HepG2 (cell line): Measurements from ENCODE around the gene CBX2. TPM values are rescaled to one million over a fixed set of nuclear protein-coding genes. Genes with fewer than 3 reads are reported as not detected.
A peak's percentile ranks its signal among the peaks of the same experiment; 100 is the strongest.

Experiments
- ARID4A ChIP-seq: sonication (generic); formaldehyde crosslinking; IDR thresholded peaks from 2 replicates; pipeline ENCODE4 v1.5.0; 2020; ENCODE audit warnings: mild to moderate bottlenecking, missing genetic modification reagents, borderline replicate concordance
- BCL6 ChIP-seq: IDR thresholded peaks from 2 replicates; pipeline ENCODE4 v1.6.1; 2016; ENCODE audit warnings: missing genetic modification reagents, missing compliant biosample characterization
- BORCS8-MEF2B ChIP-seq: sonication (generic); formaldehyde crosslinking; IDR thresholded peaks from 2 replicates; pipeline ENCODE4 v1.8.0; 2022; ENCODE audit warnings: mild to moderate bottlenecking, missing genetic modification reagents
- ELF3 ChIP-seq: IDR thresholded peaks from 2 replicates; pipeline ENCODE4 v1.6.1; 2016; ENCODE audit warnings: missing genetic modification reagents, missing compliant biosample characterization
- FOXP4 ChIP-seq: sonication (generic); formaldehyde crosslinking; IDR thresholded peaks from 2 replicates; pipeline ENCODE4 v1.4.0; 2020; ENCODE audit warnings: missing genetic modification reagents
- KDM2A ChIP-seq: sonication (generic); formaldehyde crosslinking; IDR thresholded peaks from 2 replicates; pipeline ENCODE4 v1.4.0; 2020; ENCODE audit warnings: low read depth, missing genetic modification reagents, borderline replicate concordance
- KDM6A ChIP-seq: IDR thresholded peaks from 2 replicates; pipeline ENCODE4 v1.6.1; 2016; ENCODE audit warnings: low read depth
- KLF13 ChIP-seq: sonication (generic); formaldehyde crosslinking; IDR thresholded peaks from 2 replicates; pipeline ENCODE4 v1.4.0; 2020; ENCODE audit warnings: mild to moderate bottlenecking, missing genetic modification reagents
- MAFF ChIP-seq: IDR thresholded peaks from 2 replicates; pipeline ENCODE4 v1.6.1; 2011; ENCODE audit warnings: low read depth, low read length, improper control_type of control experiment
- POGZ ChIP-seq: sonication (generic); formaldehyde crosslinking; IDR thresholded peaks from 2 replicates; pipeline ENCODE4 v1.4.0; 2020; ENCODE audit warnings: mild to moderate bottlenecking, missing genetic modification reagents
- RCOR2 ChIP-seq: IDR thresholded peaks from 2 replicates; pipeline ENCODE4 v1.6.1; 2016; ENCODE audit warnings: missing biosample characterization, missing genetic modification reagents
- TEAD3 ChIP-seq: optimal IDR thresholded peaks from 2 replicates; pipeline ENCODE3; 2016; ENCODE audit warnings: borderline replicate concordance
- ZBTB10 ChIP-seq: sonication (generic); formaldehyde crosslinking; IDR thresholded peaks from 2 replicates; pipeline ENCODE4 v1.4.0; 2020; ENCODE audit warnings: missing genetic modification reagents, borderline replicate concordance
- ZHX1 ChIP-seq: sonication (generic); formaldehyde crosslinking; IDR thresholded peaks from 2 replicates; pipeline ENCODE4 v1.8.1; 2022; ENCODE audit warnings: low read depth, mild to moderate bottlenecking, missing genetic modification reagents
- ZNF788 ChIP-seq: sonication (generic); formaldehyde crosslinking; IDR thresholded peaks from 2 replicates; pipeline ENCODE4 v1.5.0; 2020; ENCODE audit warnings: mild to moderate bottlenecking, missing genetic modification reagents, borderline replicate concordance
- polyA plus RNA-seq, 8 experiments: library from polyadenylated mRNA; depleted of rRNA in 3 of 8; stranded (reverse) in 7 of 8; unstranded in 1 of 8; fragments of >200 nt; fragmentation: Illumina TruSeq in 4 of 8; extraction: Trizol in 4 of 8; gene quantifications; 2 replicates each; pipeline versions ENCODE4 v1.2.1 to v1.2.3, GENCODE V29; 2011 to 2016; ENCODE audit warnings: low read depth in 4 of 8, missing spikeins in 1 of 8, mixed read lengths in 1 of 8; ENCODE audit not compliant: insufficient read depth in 1 of 8
- total RNA-seq, 5 experiments: library from RNA; depleted of rRNA; stranded (reverse); fragments of >200 nt; fragmentation: Illumina TruSeq; extraction: Trizol; gene quantifications; 2 replicates each; pipeline ENCODE4 v1.2.3, GENCODE V29; 2016; ENCODE audit warnings: low read depth in 1 of 5
- TF ChIP-seq, protein P1 (sequence below): sonication (generic); formaldehyde crosslinking; IDR thresholded peaks from 2 replicates; pipeline ENCODE4 v1.5.0; 2020; ENCODE audit warnings: missing genetic modification reagents

CBX2 gene
- total and polyA plus RNA-seq, 2 of the 13 experiments (the other 11 are each of a cell fraction or from before 2014, with no cell fraction given): 14.5 to 31.1 TPM

GRCh38 chr17:79776376-79777119 is 1.4 kb upstream of the CBX2 start (continued):
- TF ChIP-seq ARID4A (CRISPR knock-in tag): no peak; the same call in 1 of the 2 replicates
- peak; percentile 59 for TF ChIP-seq TEAD3
- no peak for TF ChIP-seq ZNF788 (CRISPR knock-in tag)
- TF ChIP-seq BCL6: peak; percentile 97
- no peak for TF ChIP-seq KLF13 (CRISPR knock-in tag)
- no peak for TF ChIP-seq KDM2A (CRISPR knock-in tag)
- TF ChIP-seq KDM6A: peak; percentile 28; the same call in 1 of the 2 replicates
- TF ChIP-seq BORCS8-MEF2B (CRISPR knock-in tag): no peak
- TF ChIP-seq, protein P1, sequence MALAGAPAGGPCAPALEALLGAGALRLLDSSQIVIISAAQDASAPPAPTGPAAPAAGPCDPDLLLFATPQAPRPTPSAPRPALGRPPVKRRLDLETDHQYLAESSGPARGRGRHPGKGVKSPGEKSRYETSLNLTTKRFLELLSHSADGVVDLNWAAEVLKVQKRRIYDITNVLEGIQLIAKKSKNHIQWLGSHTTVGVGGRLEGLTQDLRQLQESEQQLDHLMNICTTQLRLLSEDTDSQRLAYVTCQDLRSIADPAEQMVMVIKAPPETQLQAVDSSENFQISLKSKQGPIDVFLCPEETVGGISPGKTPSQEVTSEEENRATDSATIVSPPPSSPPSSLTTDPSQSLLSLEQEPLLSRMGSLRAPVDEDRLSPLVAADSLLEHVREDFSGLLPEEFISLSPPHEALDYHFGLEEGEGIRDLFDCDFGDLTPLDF: no peak
- TF ChIP-seq ELF3 (CRISPR knock-in tag): peak; percentile 97
- peak; percentile 49; the same call in 1 of the 2 replicates for TF ChIP-seq RCOR2 (CRISPR knock-in tag)
- TF ChIP-seq MAFF: no peak
- no peak for TF ChIP-seq ZBTB10 (CRISPR knock-in tag)
- peak; percentile 16; the same call in 1 of the 2 replicates for TF ChIP-seq ZHX1 (CRISPR knock-in tag)
- TF ChIP-seq FOXP4 (CRISPR knock-in tag): peak; percentile 79
- no peak for TF ChIP-seq POGZ (CRISPR knock-in tag)
